Measurements from ENCODE around the gene GAS2L1. TPM values are rescaled to one million over a fixed set of nuclear protein-coding genes. Genes with fewer than 3 reads are reported as not detected.

GAS2L1 gene
- total RNA-seq, 1 experiment from 2014 or later, result 8.0 TPM

GRCh38 chr22:29270475-29271271 lies 35.8 kb upstream of the GAS2L1 start:
- Histone ChIP-seq H2BK20ac (ENCODE audit: low read depth, low read length, poor library complexity, severe bottlenecking) (no peak overlapping the region), H2BK5ac (ENCODE audit: insufficient read length, low read length) (no peak overlapping the region), H3K9me3 (ENCODE audit: control insufficient read depth, low read depth, low read length) (no peaks in the 10 kb centered on the region), H3K18ac (ENCODE audit: insufficient read length, low read depth, low read length) (no peak overlapping the region), H3T11ph (ENCODE audit: low read length) (no peak overlapping the region), H2BK120ac (ENCODE audit: low read depth, low read length, poor library complexity, severe bottlenecking) (no peak overlapping the region), H2BK15ac (ENCODE audit: low read depth, low read length) (no peak overlapping the region), H3K23ac (ENCODE audit: insufficient read length, low read depth, low read length) (no peak overlapping the region), H3K56ac (ENCODE audit: insufficient read length, low read depth, low read length) (no peak overlapping the region), H3K27me3 (ENCODE audit: insufficient read depth, low read length) (no peaks in the 10 kb centered on the region), H3K79me2 (ENCODE audit: insufficient read depth, low read length) (peaks cover 58% of the 10 kb centered on the region), H3K4ac (ENCODE audit: low read depth, low read length) (no peak overlapping the region), H4K5ac (ENCODE audit: insufficient read length, low read depth, low read length) (no peak overlapping the region), H3K4me1 (ENCODE audit: insufficient read depth, low read length) (peaks cover 8% of the 10 kb centered on the region), H3K14ac (ENCODE audit: insufficient read depth, low read length) (no peak overlapping the region), H3K23me2 (ENCODE audit: insufficient read length, low read depth, low read length, poor library complexity, severe bottlenecking) (peaks cover 23% of the 10 kb centered on the region), H4K91ac (ENCODE audit: insufficient read length, low read depth, low read length) (no peak overlapping the region), H2AFZ (ENCODE audit: low read length) (no peak overlapping the region), H4K8ac (replicated peaks; ENCODE audit: insufficient read length, low read depth, low read length) (no peak overlapping the region), H2BK12ac (ENCODE audit: insufficient read length, low read depth, low read length) (no peak overlapping the region), H3K79me1 (ENCODE audit: insufficient read depth, low read depth, low read length, poor library complexity, severe bottlenecking) (no peaks in the 10 kb centered on the region), H3K27ac (ENCODE audit: insufficient read length, low read depth, low read length) (no peak overlapping the region), H3K4me2 (ENCODE audit: insufficient read depth, insufficient read length, low read length) (peak overlapping the region; percentile 92), H4K20me1 (ENCODE audit: control insufficient read depth, insufficient read depth, insufficient read length) (no peaks in the 10 kb centered on the region), H2AK5ac (ENCODE audit: insufficient read length, low read length) (no peak overlapping the region), H3K9ac (ENCODE audit: extremely low read depth, insufficient read length, low read length) (peak overlapping the region; percentile 99)
- TF ChIP-seq CTCF (conservative IDR thresholded peaks at IDR 0.05), result no peak
- Mint-ChIP-seq H3K27me3 (ENCODE audit: low read depth) (no peaks in the 10 kb centered on the region), H3K36me3 (ENCODE audit: insufficient read depth in 1 of 3, low read depth in 3 of 3) (peaks cover 66 to 82% (median 80%) of the 10 kb centered on the region in 3 experiments), H3K9me3 (peaks cover 0 to 4% of the 10 kb centered on the region in 2 experiments; a peak in 2 of 5 replicates), H3K4me1 (peaks cover 44 to 51% of the 10 kb centered on the region in 2 experiments), H3K27ac (peak overlapping the region in 2 of 3 experiments; percentile 12 to 70; a peak in 4 of 7 replicates), H3K4me3 (peak overlapping the region; percentile 92 to 93)
- no CpG with 5 or more reads among the region's 9 CpGs for WGBS (ENCODE audit: extremely low coverage, insufficient read length, low lambda C conversion rate)
- no peak for DNase-seq
